HepG2 (cell line): ENCODE measurements around the gene SUN5. TPM values are rescaled to one million over a fixed set of nuclear protein-coding genes. Genes with fewer than 3 reads are reported as not detected.
A peak's percentile ranks its signal among the peaks of the same experiment; 100 is the strongest.

Experiments
- ARID5B ChIP-seq: IDR thresholded peaks from 2 replicates; pipeline ENCODE4 v1.4.0; 2020; ENCODE audit warnings: mild to moderate bottlenecking, missing genetic modification reagents
- CBX1 ChIP-seq: IDR thresholded peaks from one replicate; pipeline ENCODE4 v1.6.1; 2016; ENCODE audit warnings: antibody characterized with exemption, low read depth
- MED1 ChIP-seq: sonication (generic); formaldehyde crosslinking; IDR thresholded peaks from 2 replicates; pipeline ENCODE4 v1.4.0; 2020; ENCODE audit warnings: missing genetic modification reagents
- TIGD3 ChIP-seq: sonication (generic); formaldehyde crosslinking; IDR thresholded peaks from 2 replicates; pipeline ENCODE4 v1.5.1; 2020; ENCODE audit warnings: mild to moderate bottlenecking, missing genetic modification reagents, borderline replicate concordance
- U2AF2 ChIP-seq: fragments of 200-400 bp; formaldehyde crosslinking; IDR thresholded peaks from 2 replicates; pipeline ENCODE4 v1.6.1; 2017; ENCODE audit warnings: low read depth, mild to moderate bottlenecking, low read length
- ZBTB38 ChIP-seq: sonication (generic); formaldehyde crosslinking; IDR thresholded peaks from 2 replicates; pipeline ENCODE4 v1.5.1; 2020; ENCODE audit warnings: mild to moderate bottlenecking, missing genetic modification reagents
- ZNF430 ChIP-seq: sonication (generic); formaldehyde crosslinking; IDR thresholded peaks from 2 replicates; pipeline ENCODE4 v1.9.0; 2021; ENCODE audit warnings: mild to moderate bottlenecking, missing genetic modification reagents
- ZNF749 ChIP-seq: sonication (generic); formaldehyde crosslinking; IDR thresholded peaks from 2 replicates; pipeline ENCODE4 v1.8.0; 2022; ENCODE audit warnings: mild to moderate bottlenecking, missing genetic modification reagents, moderate library complexity, borderline replicate concordance
- polyA plus RNA-seq, 8 experiments: library from polyadenylated mRNA; depleted of rRNA in 3 of 8; stranded (reverse) in 7 of 8; unstranded in 1 of 8; fragments of >200 nt; fragmentation: Illumina TruSeq in 4 of 8; extraction: Trizol in 4 of 8; gene quantifications; 2 replicates each; pipeline versions ENCODE4 v1.2.1 to v1.2.3, GENCODE V29; 2011 to 2016; ENCODE audit warnings: low read depth in 4 of 8, missing spikeins in 1 of 8, mixed read lengths in 1 of 8; ENCODE audit not compliant: insufficient read depth in 1 of 8
- total RNA-seq, 5 experiments: library from RNA; depleted of rRNA; stranded (reverse); fragments of >200 nt; fragmentation: Illumina TruSeq; extraction: Trizol; gene quantifications; 2 replicates each; pipeline ENCODE4 v1.2.3, GENCODE V29; 2016; ENCODE audit warnings: low read depth in 1 of 5
- TF ChIP-seq, protein P1 (sequence below): sonication (generic); formaldehyde crosslinking; IDR thresholded peaks from 2 replicates; pipeline ENCODE4 v1.4.0; 2020; ENCODE audit warnings: missing genetic modification reagents
- TF ChIP-seq, protein P2 (sequence below): sonication (generic); formaldehyde crosslinking; IDR thresholded peaks from 2 replicates; pipeline ENCODE4 v1.4.0; 2020; ENCODE audit warnings: missing genetic modification reagents, borderline replicate concordance
- TF ChIP-seq, protein P3 (sequence below): sonication (generic); formaldehyde crosslinking; IDR thresholded peaks from 2 replicates; pipeline ENCODE4 v1.8.0; 2022; ENCODE audit warnings: mild to moderate bottlenecking, missing genetic modification reagents, moderate library complexity
- TF ChIP-seq, protein P4 (sequence below): sonication (generic); formaldehyde crosslinking; IDR thresholded peaks from 2 replicates; pipeline ENCODE4 v1.4.0; 2020; ENCODE audit warnings: missing genetic modification reagents

The SUN5 gene
- total and polyA plus RNA-seq, 2 of the 13 experiments (the other 11 are each of a cell fraction or from before 2014, with no cell fraction given), result not detected

GRCh38 chr20:33005908-33006775 lies 1.9 kb upstream of the SUN5 start (continued):
- TF ChIP-seq ZNF430 (CRISPR knock-in tag), result peak; percentile 99
- no peak for TF ChIP-seq TIGD3 (CRISPR knock-in tag)
- TF ChIP-seq, protein P1, sequence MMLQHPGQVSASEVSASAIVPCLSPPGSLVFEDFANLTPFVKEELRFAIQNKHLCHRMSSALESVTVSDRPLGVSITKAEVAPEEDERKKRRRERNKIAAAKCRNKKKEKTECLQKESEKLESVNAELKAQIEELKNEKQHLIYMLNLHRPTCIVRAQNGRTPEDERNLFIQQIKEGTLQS (CRISPR knock-in tag), result peak; percentile 32; the same call in 1 of the 2 replicates
- TF ChIP-seq U2AF2, result no peak
- TF ChIP-seq CBX1, result peak; percentile 54
- TF ChIP-seq ZNF749 (CRISPR knock-in tag), result peak; percentile 56; the same call in 1 of the 2 replicates
- TF ChIP-seq, protein P2, sequence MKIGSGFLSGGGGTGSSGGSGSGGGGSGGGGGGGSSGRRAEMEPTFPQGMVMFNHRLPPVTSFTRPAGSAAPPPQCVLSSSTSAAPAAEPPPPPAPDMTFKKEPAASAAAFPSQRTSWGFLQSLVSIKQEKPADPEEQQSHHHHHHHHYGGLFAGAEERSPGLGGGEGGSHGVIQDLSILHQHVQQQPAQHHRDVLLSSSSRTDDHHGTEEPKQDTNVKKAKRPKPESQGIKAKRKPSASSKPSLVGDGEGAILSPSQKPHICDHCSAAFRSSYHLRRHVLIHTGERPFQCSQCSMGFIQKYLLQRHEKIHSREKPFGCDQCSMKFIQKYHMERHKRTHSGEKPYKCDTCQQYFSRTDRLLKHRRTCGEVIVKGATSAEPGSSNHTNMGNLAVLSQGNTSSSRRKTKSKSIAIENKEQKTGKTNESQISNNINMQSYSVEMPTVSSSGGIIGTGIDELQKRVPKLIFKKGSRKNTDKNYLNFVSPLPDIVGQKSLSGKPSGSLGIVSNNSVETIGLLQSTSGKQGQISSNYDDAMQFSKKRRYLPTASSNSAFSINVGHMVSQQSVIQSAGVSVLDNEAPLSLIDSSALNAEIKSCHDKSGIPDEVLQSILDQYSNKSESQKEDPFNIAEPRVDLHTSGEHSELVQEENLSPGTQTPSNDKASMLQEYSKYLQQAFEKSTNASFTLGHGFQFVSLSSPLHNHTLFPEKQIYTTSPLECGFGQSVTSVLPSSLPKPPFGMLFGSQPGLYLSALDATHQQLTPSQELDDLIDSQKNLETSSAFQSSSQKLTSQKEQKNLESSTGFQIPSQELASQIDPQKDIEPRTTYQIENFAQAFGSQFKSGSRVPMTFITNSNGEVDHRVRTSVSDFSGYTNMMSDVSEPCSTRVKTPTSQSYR (CRISPR knock-in tag), result peak; percentile 78; the same call in 1 of the 2 replicates
- TF ChIP-seq ZBTB38 (CRISPR knock-in tag), result peak; percentile 63
- TF ChIP-seq ARID5B (CRISPR knock-in tag), result peak; percentile 99
- TF ChIP-seq, protein P3, sequence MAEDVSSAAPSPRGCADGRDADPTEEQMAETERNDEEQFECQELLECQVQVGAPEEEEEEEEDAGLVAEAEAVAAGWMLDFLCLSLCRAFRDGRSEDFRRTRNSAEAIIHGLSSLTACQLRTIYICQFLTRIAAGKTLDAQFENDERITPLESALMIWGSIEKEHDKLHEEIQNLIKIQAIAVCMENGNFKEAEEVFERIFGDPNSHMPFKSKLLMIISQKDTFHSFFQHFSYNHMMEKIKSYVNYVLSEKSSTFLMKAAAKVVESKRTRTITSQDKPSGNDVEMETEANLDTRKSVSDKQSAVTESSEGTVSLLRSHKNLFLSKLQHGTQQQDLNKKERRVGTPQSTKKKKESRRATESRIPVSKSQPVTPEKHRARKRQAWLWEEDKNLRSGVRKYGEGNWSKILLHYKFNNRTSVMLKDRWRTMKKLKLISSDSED (CRISPR knock-in tag), result 0 out of 2 replicates have a peak, but pooled peaks have one; percentile 47
- TF ChIP-seq, protein P4, sequence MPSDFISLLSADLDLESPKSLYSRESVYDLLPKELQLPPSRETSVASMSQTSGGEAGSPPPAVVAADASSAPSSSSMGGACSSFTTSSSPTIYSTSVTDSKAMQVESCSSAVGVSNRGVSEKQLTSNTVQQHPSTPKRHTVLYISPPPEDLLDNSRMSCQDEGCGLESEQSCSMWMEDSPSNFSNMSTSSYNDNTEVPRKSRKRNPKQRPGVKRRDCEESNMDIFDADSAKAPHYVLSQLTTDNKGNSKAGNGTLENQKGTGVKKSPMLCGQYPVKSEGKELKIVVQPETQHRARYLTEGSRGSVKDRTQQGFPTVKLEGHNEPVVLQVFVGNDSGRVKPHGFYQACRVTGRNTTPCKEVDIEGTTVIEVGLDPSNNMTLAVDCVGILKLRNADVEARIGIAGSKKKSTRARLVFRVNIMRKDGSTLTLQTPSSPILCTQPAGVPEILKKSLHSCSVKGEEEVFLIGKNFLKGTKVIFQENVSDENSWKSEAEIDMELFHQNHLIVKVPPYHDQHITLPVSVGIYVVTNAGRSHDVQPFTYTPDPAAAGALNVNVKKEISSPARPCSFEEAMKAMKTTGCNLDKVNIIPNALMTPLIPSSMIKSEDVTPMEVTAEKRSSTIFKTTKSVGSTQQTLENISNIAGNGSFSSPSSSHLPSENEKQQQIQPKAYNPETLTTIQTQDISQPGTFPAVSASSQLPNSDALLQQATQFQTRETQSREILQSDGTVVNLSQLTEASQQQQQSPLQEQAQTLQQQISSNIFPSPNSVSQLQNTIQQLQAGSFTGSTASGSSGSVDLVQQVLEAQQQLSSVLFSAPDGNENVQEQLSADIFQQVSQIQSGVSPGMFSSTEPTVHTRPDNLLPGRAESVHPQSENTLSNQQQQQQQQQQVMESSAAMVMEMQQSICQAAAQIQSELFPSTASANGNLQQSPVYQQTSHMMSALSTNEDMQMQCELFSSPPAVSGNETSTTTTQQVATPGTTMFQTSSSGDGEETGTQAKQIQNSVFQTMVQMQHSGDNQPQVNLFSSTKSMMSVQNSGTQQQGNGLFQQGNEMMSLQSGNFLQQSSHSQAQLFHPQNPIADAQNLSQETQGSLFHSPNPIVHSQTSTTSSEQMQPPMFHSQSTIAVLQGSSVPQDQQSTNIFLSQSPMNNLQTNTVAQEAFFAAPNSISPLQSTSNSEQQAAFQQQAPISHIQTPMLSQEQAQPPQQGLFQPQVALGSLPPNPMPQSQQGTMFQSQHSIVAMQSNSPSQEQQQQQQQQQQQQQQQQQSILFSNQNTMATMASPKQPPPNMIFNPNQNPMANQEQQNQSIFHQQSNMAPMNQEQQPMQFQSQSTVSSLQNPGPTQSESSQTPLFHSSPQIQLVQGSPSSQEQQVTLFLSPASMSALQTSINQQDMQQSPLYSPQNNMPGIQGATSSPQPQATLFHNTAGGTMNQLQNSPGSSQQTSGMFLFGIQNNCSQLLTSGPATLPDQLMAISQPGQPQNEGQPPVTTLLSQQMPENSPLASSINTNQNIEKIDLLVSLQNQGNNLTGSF, result no peak
- TF ChIP-seq MED1, result peak; percentile 100
